NCI-H1930 (cell line): ENCODE measurements around the gene AMIGO1.
A peak's percentile ranks its signal among the peaks of the same experiment; 100 is the strongest.

Experiments used
- DNase-seq, 2 experiments: peaks; one replicate each; lab custom pipeline; 2025; lab: John Stamatoyannopoulos, UW

Gene AMIGO1

GRCh38 chr1:109532365-109533136 lies 23.0 kb upstream of the AMIGO1 start:
- DNase-seq, result peak; percentile 43 to 62

DNA sequence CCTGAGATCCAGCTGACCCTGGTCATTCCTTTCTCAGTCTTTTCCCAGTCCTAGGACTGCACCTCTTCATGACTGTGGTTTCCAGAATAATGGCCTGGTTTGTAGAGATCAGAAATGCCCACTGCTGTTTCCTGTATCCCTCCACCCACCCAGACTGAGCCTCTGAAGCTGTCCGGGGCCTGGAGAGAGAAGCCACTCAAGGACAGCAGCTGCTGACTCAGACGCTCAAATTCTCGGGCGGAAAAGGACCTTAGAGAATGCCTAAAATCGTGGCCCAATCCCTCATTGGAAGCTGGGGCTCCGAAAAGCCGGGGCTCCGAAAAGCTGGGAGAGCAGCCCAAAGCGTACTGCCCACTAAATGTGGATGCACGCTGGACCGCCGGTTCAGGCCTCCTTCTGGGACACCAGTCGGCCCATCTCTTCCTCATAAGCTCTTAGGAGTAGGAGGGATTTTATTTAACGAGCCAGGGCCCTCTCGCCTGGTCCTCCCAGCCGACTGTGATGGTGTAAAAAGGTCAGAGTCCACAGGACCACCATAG lies 22.4 kb upstream of the AMIGO1 start:
- DNase-seq, result no peak

DNA sequence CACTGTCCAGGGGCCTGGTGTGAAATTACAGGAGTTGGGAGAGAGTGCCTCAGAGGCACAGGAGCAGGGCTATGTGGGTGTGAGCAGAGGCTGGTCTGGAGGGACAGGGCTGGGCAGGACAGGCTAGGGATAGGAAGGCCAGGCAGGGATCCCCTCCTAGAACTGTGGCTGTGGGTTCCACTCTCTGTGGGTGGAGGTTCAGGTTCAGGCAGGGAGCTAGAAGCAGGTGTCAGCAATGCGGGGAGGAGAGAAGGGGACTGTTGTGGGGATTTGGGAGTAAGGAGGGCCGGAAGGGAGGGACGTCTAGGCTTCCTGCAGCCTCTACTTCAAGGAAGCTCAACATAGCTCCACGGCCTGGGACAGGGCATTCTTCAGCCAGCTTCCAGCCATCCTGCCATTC lies 21.9 kb upstream of the AMIGO1 start:
- DNase-seq, result no peak

DNA sequence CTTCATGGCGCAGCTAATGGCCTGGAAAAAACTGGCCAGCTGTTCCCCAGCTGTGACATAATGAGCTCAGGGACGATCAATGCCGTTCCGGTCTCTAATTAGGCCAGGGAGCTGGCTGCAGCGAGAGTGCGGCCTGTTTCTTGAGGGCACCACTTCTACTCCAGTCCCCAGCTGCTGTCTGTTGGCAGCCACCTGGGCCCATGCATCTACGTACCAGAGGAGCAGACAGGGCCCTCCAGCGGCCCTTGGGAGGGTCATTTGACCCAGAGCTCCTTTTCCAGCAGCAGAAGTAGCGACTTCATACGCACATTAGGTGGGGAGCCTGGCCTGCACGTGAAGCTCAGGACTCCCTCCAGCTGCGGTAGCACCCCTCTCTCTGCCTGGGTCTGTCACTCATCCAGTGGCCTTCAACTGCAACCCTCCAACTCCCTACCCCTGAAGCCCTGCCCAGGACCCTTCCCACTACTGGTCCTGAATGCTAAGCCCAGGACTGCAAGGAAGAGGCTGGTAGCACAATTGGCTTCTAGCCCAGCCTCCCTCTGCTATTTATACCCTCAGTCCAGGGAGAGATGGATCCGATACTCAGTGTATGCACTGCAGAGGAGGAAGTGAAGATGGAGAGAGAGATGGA lies 21.0 kb upstream of the AMIGO1 start:
- DNase-seq, result no peak

GRCh38 chr1:109529881-109530456 lies 20.4 kb upstream of the AMIGO1 start:
- no peak for DNase-seq

DNA sequence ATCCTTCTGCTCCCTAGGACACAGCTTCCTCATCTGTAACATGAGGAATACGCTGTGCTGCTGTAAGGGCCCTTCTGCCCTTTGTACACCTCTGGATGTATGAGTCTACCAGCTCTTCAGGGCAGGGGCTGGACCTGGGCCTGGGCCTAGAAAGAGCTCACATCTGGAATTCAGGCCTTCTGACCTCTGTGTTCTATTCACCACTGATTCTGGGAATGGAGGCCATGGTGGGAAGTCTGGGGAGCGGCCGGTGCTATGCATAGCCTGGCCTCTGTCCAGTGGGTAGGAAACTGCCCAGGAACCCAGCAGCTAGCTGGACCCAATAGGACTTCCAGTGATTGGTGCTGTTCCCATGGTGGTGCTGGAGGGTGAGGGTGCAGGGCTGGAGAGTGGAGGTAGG lies 19.2 kb upstream of the AMIGO1 start:
- DNase-seq, result no peak

- DNase-seq, result no peak
Measured at GRCh38 chr1:109527846-109528695, 18.5 kb upstream of the AMIGO1 start.

DNA sequence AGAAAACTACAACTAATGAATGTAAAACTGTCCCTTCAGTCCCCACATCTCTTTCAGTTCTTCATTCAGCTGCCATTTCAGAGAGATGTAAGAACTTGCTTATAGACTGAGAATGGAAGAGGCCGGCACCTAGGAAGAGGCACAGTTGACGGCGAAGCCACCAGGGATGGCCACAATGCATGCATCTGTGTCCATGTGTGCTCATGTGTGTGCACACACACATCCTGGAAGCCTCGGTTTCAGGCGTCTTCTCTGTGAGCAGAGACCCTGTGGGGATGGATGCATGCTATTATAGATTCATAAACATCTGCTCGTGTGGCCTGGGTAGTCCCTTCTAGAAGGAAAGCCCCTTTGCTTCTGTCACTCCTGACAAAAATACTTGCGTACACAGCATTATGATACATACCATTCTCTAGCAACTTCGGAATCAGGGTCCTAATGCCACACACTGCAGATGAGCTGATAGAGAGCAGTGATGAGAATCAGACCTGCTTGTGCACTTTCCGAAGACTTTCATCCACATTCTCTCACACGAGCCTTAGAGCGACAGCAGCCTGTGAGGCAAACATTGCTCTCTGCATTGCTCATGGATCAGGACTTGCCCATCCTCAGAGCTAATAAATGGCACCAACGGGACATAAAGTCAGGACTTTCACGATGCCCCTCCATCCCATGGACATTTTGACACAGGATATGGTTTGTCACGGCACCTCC lies 17.7 kb upstream of the AMIGO1 start:
- no peak for DNase-seq

DNA sequence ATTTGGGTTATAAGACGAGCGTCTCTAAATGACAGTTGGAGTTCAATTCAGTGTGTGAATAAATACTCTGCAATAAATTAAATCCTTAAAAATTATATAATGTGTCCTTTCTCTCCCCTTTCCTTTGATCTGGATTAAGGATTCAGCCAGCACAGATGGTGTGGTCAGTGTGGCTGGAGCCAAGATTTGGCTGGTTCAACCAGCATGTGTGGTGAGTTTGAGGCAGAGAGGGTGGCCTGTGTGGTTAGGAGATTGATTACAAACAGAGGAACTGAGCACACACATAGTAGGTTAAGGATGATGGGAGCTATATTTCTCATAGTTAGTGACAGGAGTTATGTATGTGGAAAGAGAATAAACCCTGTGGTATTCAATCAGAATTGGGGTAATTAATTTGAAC lies 14.2 kb upstream of the AMIGO1 start:
- no peak for DNase-seq

DNA sequence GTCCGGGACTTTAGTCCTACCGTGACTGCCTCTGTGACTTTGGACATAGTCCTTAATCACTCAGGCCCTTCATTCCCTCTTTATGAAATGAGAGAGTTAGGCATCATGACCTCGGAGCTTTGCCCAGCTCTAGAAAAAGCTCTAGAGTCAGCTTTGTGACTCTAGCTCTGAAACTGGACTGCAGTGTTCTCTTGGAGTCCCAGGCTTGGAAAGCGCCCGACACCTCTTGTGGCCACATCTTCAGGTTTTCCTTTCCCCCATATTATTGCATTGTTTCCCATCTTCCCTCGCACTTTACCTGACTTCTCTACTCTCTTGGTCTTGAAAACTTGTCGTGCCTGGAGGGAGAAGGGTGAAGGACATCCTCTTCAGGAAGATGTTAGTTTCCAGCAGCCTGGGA lies 12.5 kb upstream of the AMIGO1 start:
- no peak for DNase-seq

GRCh38 chr1:109521002-109521951 lies 11.8 kb upstream of the AMIGO1 start:
- DNase-seq, result no peak

DNA sequence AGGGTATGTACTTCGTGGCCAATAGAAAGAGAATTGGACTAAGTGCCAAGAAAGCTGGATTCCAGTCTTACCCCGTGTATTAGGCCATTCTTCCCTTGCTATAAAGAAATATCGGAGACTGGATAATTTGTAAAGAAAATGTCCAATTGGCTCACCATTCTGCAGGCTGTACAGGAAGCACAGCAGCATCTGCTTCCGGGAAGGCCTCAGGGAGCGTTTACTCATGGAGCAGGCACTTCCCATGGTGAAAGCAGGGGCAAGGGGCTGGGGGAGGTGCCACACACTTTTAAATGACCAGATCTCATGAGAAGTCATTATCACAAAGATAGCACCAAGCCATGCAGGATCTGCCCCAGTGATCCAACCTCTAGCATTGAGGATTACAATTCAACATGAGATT lies 7.8 kb upstream of the AMIGO1 start:
- DNase-seq, result no peak

DNA sequence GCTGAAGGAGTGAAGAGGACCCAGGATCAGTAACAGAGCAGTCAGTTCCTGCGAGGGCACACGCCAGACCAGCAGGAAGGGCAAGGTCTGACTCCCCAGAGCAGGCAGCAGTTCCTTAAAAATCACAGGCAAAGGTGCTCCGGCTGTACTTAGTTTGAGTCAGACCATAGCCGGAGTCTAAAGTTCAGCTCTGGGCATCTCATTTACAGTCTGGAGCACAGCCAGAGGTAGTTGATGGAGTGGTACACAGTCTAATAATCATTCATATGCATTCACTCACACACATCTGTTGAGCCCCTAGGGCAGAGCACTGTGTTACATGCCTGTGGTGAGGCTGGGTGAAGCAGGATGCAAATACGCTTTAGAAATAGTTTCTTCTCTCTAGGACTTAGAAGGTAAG lies 7.3 kb upstream of the AMIGO1 start:
- no peak for DNase-seq

DNA sequence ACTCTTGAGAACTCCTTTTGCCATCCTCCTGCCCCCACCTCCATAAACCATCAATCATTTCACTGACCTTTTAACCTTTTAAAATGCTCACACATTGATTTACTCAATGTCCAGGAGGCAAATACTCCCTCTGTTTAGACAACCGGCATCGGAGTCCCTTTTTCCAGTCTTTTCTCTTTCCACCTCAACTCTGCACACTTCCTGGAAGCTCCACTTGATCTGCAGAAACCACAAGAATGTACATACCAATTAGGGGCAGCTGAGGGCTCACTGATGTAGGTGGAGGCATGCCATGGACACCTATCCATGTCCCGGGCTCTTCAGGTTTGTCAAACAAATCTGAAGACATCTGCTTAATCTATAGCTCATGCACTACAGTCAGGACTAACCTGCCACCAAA lies 5.3 kb upstream of the AMIGO1 start:
- DNase-seq, result no peak

DNA sequence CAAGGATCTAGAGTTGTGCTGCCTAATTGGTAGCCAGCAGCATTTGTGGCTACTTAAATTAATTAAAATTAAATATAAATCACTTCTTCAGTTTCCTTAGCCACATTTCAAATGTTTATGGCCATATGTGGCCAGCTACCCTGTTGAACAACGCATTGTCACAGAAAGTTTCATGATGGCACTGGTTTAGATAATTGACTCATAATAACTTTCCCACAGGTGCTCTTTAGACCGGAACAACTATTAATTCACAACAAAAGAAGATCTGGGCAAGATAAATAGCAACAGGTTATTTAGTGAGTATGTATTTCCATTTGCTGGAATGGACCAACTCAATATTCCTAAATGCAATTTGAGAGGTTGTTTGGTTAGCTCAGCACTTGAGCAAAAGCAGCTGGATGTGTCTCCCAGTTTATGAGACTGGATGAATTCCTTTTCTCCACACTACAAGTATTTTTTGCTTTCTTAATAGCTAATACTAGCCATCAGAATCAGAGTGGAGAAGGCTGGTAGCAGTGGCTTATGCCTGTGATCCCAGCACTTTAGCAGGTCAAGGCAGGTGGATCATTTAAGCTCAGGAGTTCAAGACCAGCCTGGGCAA lies 3.7 kb upstream of the AMIGO1 start:
- no peak for DNase-seq

DNA sequence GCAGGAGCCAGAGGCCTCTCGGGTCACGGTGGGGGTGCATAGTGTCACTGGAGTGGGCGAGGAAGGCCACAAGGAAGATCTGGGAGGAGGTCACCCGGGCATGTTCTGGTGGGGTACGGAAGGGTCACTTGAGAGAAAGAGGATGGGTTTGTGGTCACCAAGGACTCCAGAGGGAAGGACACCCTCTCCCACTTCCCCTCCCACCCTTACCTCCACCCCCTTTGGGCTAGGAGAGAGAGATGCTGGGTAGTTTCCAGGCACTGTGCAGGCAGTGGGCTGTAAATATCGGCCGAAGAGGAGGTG lies 703 bp downstream of the AMIGO1 start:
- no peak for DNase-seq

GRCh38 chr1:109508001-109508872 lies 1.3 kb downstream of the AMIGO1 start:
- DNase-seq, result no peak

DNA sequence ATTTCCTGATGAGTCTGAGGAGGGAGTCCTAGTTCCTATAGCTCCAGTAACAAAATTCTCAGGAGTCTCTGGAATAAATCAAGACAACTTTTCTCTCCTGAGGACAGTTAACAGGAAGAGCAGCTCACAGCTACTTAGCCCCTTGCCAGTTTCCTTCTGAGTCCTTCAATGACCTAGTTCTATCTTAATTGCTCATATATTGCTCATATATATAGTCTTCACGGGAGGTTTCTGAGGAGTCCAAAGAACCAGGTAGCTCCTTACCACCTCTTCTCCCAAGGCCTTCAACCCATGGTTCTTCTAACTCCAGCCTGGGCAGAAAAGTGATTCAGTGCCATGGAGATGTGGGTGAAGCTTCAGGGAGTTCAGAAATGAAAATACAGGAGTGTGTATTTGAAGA lies 4.6 kb downstream of the AMIGO1 start:
- no peak for DNase-seq

GRCh38 chr1:109503935-109504334 lies 5.6 kb downstream of the AMIGO1 start:
- DNase-seq, result no peak
